GM18867 (cell line): Measurements from ENCODE around the gene CEP78.
"Not testable (repeated sequence)": the region's sequence is repeated elsewhere in the genome, so short reads cannot be mapped to it uniquely, and the experiment has no call there.

Experiments
- ATAC-seq: cut with Tn5 transposase; IDR thresholded peaks from one replicate; pipeline ENCODE4 v1.9.1; 2021; ENCODE audit warnings: mild to moderate bottlenecking, moderate library complexity; ENCODE audit not compliant: unreplicated experiment

CEP78 gene

DNA sequence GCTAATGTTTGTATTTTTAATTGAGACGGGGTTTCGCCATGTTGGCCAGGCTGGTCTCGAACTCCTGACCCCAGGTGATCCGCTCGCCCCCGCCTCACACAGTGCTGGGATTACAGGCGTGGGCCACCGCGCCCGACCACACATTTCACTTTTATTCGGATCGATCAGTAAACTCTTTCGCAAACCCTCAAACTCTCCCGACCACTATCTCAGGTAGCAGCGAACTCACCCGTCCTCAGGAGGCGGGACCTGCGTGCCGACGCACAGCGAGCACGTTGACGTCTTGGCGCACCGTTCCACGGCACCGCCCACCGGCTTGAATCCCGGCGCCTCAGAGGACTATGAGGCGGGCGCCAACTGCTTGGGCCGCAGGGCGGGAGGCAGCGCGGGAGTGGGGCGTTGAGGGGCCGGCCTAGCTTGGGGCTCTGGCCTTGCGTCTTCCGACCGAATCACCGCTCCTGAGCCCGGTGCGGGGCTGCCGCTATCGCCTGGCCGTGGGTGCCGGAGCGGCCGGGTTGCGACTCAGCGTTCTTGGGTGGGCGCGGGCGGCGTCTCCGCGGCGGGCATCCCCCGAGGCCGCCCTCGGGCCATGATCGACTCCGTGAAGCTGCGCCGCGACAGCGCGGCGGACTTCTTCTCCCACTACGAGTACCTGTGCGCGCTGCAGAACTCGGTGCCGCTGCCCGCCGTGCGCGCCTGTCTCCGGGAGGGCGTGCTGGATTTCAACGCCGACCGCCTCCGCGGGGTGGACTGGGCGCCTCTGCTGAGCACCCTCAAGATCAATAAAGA lies at the start of gene CEP78:
TSS of gene CEP78 (plus strand) at position 314 of the 789 bp plus-strand sequence. CDS start at position 590, 276 bp downstream.
- peak; percentile 99 for ATAC-seq

GRCh38 chr9:78187763-78188484 lies 48.0 kb upstream of the CEP78 start:
- ATAC-seq, result no peak

DNA sequence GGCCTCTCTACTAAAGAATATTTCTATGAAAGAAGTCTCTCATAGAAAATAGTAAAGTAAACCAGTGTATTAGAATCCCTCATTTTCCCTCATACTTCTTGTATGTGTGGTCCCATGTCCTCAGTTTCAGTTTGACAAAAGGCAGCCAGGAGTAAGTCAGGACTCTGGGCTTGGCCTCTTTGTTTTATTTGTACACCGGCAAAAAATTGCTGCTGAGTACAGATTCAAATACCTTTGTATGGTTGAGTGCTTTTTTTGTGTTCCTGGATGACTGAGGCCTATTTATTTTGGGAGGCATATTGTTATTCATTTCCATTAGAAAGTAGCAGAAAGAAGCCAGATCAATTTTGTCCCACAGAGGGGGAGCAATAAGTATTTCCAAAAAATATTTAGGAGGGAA lies 47.3 kb upstream of the CEP78 start:
- no peak for ATAC-seq

GRCh38 chr9:78189001-78189400 lies 46.9 kb upstream of the CEP78 start:
- no peak for ATAC-seq

DNA sequence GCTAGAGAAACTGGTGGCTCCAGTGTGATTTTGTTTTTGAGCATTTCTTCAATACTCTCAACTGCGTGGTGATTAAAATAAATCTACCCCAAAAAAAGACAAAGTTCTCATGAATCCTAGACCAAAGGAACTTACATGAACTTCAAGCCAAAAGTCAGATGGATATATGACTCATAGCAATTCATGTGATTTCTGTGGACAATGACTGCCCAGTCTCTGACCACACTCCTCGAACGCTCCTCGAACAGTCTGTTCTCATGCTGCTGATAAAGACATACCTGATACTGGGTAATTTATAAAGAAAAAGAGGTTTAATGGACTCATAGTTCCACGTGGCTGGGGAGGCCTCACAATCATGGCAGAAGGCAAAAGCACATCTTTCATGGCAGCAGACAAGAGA lies 46.4 kb upstream of the CEP78 start:
- ATAC-seq, result no peak

DNA sequence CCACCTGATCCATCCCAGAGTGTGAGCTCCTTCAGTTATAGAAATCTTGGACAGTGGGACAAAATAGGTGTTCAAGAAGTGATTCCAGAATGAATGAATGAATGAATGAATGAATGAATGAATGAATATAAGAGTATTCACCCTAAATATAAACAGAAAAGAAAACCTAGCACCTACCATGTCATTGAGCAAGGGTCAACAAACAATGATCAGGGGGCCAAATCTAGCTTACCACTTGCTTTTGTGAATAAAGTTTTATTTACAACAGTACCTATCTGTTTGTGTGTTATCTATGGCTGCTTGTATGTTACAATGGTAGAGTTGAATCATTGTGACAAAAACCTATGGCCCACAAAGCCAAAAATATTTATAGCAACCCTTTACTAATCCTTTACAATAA lies 43.9 kb upstream of the CEP78 start:
- ATAC-seq, result no peak

GRCh38 chr9:78196258-78196657 lies 39.6 kb upstream of the CEP78 start:
- no peak for ATAC-seq

GRCh38 chr9:78201158-78201777 lies 34.6 kb upstream of the CEP78 start:
- peak; percentile 81 for ATAC-seq

DNA sequence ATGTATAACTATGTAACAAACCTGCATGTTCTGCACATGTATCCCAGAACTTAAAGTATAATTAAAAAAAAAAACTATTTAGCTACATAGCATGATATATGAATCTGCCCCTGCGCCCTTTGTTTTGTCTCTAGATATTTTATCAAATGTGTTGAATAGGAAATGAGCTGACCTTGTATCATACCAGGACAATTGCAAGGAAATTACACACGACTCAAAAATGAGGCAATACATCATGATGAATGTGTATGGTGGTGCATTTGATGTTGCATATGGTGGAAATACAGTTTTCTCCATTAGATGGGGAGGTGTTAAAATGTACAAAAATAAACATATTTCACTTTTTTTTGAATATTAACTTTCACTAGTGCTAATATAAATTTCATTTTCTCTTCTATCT lies 28.6 kb upstream of the CEP78 start:
- no peak for ATAC-seq

DNA sequence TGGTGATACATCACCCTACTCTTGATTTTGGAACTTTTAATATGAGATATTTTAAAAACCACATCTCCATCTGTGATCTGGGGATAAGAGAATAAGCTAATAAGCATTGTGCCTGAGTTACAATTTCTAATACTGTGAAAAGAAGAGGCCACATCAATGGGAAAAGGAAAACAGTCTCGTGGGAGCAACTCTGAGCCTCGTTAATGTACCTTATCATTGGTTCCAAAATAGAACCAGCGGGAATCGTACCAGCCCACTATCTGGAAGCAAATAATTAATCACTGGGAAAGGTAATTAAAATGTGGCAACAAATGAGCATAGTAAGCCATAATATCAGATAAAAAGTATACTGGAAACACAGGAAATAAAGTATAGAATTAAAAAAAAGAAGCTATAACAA lies 28.0 kb upstream of the CEP78 start:
- no peak for ATAC-seq

GRCh38 chr9:78209127-78209526 lies 26.7 kb upstream of the CEP78 start:
- ATAC-seq, result no peak

DNA sequence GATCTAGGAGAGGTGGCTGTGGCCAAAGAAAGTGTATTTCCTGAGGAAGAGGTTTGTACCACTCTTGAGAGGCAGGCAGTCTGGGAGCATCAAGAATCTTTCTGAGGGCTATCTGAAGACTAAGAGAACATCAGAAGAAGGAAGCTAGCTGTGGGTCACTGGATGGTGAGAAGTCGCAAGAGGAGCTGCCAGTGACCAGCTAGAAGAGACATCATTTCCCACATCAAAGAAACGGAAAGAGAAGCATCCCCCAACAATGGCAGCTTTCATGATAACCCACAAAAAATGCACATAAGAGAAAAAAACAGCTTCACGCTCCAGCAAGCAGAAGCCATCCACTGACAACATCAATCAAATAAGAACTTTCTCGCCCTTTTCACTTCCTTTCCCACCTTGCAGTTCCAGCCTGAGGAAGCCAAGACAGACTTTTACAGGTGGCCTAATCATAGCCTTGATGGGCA lies 25.0 kb upstream of the CEP78 start:
- peak; percentile 87 for ATAC-seq

DNA sequence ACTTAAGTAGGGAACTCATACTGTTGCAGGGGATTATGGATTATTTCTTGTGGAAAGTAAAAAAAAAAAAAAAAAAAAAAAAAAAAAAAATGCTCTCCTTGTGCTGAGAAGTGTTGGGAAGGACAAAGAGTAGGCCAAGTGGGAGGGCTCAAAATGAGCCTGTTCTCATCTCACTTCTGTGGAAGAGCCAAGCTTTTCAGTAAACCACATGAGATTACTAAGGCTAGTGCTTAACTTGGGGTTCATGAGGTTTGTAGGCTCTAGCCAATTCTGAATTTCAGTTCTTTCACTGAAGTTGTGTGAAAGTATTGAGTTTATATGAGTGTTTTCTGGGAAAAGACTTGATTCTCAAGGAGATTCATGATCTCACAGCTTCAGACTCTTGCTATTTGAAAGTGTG lies 23.0 kb upstream of the CEP78 start:
- ATAC-seq, result no peak

GRCh38 chr9:78213712-78214111 lies 22.2 kb upstream of the CEP78 start:
- no peak for ATAC-seq

- no peak for ATAC-seq
Observed at GRCh38 chr9:78214492-78214891, 21.4 kb upstream of the CEP78 start.

- no peak for ATAC-seq
Observed at GRCh38 chr9:78215706-78216105, 20.2 kb upstream of the CEP78 start.

- no peak for ATAC-seq
Observed at GRCh38 chr9:78218890-78219289, 17.0 kb upstream of the CEP78 start.

GRCh38 chr9:78221425-78221824 lies 14.4 kb upstream of the CEP78 start:
- ATAC-seq, result no peak

DNA sequence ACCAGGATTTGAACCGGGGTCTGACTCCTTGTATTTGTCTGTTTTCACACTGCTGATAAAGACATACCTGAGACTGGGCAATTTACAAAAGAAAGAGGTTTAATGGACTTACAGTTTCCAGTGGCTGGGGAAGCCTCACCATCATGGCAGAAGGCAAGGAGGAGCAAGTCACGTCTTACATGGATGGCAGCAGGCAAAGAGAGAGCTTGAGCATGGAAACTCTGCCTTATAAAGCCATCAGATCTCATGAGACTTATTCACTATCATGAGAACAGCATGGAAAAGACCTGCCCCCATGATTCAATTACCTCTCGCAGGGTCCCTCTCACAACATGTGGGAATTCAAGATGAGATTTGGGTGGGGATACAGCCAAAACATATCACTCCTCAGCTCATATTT lies 14.0 kb upstream of the CEP78 start:
- not testable (repeated sequence) for ATAC-seq

GRCh38 chr9:78230761-78231160 lies 5.1 kb upstream of the CEP78 start:
- no peak for ATAC-seq

- ATAC-seq, result not testable (repeated sequence)
Observed at GRCh38 chr9:78232471-78232870, 3.4 kb upstream of the CEP78 start.

- ATAC-seq, result no peak
Observed at GRCh38 chr9:78234810-78235209, 1.1 kb upstream of the CEP78 start.
